ENCODE results near the gene TRIM47.

DNA sequence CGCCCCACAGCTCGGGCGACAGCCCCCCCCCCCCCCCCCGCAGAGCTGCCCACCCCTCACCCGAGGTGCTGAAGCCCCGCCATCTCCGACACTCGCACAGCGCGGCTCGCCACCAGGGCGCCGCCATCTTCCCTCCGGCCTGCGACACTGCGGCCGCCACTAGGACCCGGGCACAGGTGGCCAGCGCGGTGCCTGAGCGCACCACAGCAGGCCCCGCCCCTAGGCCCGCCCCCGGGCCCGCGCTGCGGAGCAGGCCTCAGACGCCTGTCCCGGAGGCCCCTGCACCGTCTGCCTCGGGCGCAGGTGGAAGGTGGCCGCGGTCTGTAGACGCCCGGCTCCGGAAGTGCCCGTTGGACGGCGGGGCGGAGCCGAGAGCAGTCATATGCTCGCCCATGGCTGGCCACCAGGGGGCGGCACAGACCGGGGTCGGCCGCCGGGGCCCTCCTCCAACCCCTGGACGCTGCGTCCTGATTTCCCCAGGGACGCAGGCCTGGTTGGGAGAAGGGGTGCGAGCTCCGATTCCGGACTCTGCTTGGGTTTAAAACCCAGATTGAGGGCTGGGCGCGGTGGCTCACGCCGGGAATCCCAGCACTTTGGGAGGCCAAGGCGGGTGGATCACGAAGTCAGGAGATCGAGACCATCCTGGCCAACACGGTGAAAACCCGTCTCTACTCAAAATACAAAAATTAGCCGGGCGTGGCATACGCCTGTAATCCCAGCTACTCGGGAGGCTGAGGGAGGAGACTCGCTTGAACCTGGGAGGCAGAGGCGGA lies 26.6 kb upstream of the TRIM47 start, which contains the start of gene MRPL38:
- TF ChIP-seq, protein P1, sequence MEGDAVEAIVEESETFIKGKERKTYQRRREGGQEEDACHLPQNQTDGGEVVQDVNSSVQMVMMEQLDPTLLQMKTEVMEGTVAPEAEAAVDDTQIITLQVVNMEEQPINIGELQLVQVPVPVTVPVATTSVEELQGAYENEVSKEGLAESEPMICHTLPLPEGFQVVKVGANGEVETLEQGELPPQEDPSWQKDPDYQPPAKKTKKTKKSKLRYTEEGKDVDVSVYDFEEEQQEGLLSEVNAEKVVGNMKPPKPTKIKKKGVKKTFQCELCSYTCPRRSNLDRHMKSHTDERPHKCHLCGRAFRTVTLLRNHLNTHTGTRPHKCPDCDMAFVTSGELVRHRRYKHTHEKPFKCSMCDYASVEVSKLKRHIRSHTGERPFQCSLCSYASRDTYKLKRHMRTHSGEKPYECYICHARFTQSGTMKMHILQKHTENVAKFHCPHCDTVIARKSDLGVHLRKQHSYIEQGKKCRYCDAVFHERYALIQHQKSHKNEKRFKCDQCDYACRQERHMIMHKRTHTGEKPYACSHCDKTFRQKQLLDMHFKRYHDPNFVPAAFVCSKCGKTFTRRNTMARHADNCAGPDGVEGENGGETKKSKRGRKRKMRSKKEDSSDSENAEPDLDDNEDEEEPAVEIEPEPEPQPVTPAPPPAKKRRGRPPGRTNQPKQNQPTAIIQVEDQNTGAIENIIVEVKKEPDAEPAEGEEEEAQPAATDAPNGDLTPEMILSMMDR (IDR thresholded peaks at IDR 0.05): peak in 6 of 7 experiments; percentile 90 to 100 (median 99)
- TF ChIP-seq POLR2A (IDR thresholded peaks at IDR 0.05) (peak in 1 of 4 donors; percentile 12), EP300 (IDR thresholded peaks at IDR 0.05) (no peak)

All from stomach (tissue), 4 donors.